Activated CD4-positive, alpha-beta T cell treated with anti-CD3 and anti-CD28 coated beads, Interleukin-2, amount 50 U/mL, for 4 hours (primary cell): ENCODE measurements around the gene LAMA5.

Experiments used
- DNase-seq, 2 experiments: peaks; one replicate each; pipeline ENCODE4 v3.0.0-alpha.2; 2020

LAMA5 gene

DNA sequence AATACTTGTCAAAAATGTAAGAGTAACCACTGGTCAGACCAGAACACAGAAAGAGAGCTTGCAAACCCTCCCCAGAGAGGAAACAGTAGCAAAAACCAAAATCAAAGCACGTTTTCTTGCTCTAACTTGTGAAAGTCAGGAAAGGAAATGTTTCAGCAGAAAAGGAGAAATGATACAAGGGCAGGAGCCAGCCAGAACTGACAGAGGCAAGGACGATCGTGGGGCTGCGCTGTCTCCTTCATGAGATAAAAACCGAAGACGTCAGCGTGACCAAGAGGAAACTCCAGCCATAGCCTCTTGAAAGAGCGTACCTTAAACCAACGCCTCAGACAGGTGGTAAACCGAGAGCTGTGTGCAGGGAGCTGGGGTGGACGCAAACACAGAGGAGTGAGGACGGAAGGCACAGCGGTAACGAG, 27.5 kb downstream of the LAMA5 start:
- no peak for DNase-seq

- no peak for DNase-seq
Measured at GRCh38 chr20:62338294-62338620, 28.9 kb downstream of the LAMA5 start.

DNA sequence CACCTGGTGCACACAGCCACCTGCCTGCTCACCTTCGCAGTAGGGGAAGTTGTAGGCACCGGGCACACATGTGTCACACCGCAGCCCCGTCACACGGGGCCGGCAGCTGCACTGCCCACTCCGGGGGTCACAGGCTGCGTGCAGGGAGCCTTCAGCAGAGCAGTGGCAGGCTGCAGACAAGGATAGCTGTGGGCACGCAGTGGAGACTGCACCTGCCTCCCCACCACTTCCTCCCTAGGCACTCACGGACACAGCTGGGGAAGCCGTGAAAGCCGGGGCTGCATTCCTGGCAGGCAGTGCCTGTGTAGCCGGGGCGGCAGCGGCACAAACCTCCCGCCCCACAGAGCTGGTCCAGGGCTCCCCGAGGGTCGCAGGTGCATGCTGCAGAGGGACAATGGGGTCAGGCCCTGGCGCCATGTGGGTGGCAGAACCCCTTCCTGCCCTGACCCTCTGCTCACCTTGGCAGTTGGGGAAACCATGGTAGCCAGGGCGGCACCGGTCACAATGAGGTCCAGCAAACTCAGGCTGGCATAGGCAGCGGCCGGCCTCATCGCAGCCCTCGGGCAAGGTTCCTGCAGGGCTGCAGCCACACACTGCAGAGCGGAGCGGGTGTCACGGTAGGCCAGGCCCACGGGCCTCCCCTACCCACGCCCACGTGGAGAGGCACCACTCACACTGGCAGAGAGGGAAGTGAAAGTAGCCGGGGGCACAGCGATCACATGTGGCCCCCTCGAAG, 29.4 kb downstream of the LAMA5 start:
- DNase-seq, result no peak

DNA sequence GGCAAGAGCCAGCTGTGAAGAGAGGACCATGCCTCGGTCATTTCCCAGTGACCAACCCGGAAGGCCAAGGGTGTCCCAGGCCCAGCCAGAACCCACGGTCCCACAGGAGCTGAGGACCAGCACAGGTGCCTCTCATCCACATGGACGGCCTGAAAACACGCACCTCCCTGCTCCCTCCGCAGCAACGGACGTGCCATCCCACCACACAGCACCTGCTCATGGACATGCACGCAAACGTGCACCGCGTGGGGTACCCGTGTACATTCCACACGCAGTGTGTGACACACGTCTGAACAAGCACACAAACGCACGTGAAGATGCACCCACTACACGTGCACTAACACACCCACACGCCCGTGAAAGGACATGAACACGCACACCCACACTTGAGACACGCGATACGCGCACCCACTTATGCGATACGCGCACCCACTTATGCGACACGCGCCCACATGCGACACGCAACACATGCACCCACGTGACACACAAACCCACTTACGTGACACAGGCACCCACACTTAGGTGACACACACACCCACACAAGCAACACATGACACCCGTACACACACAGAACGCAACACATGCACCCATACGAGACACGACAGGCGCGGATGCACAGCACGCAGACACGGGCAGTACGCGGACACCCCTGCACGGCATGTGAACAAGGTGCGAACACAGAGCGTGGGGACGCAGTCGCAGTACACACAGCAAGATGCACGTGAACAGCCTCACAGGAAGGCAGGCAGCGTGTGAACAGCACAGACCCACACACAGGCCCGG, 30.1 kb downstream of the LAMA5 start:
- no peak for DNase-seq

DNA sequence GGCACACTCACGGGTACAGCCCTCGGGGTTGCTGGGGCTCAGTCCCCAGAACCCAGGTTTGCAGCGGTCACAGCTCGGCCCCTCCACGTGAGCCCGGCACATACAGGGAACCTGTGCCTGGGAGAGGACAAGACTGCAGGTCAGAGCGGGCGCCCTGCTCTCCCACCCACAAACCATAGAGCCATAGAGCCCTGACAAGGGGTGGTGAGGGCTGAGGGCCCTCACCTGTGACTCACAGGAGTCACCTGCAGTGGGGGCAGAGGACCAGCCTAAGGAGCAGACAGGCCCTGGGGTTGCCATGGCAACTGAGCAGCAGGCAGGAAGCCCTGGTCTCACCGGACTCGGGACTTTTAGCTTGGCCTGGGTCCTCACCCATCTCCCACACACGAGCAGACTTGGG, 30.8 kb downstream of the LAMA5 start:
- no peak for DNase-seq

DNA sequence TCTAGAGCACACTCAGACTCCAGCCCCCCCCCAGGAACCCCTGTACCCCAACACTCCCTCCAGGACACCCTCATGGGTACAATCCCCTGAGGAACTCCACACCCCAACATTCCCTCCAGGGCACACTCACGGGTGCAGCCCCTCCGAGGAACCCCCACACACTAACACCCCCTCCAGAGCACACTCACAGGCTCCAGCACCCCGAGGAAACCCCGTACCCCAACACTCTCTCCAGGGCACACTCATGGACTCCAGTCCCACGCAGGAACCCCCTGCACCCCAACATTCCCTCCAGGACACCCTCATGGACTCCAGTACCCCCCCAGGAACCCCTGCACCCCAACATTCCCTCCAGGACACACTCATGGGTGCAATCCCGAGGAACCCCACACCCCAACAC, 31.6 kb downstream of the LAMA5 start:
- no peak for DNase-seq

GRCh38 chr20:62334881-62335280, 32.2 kb downstream of the LAMA5 start:
- no peak for DNase-seq

DNA sequence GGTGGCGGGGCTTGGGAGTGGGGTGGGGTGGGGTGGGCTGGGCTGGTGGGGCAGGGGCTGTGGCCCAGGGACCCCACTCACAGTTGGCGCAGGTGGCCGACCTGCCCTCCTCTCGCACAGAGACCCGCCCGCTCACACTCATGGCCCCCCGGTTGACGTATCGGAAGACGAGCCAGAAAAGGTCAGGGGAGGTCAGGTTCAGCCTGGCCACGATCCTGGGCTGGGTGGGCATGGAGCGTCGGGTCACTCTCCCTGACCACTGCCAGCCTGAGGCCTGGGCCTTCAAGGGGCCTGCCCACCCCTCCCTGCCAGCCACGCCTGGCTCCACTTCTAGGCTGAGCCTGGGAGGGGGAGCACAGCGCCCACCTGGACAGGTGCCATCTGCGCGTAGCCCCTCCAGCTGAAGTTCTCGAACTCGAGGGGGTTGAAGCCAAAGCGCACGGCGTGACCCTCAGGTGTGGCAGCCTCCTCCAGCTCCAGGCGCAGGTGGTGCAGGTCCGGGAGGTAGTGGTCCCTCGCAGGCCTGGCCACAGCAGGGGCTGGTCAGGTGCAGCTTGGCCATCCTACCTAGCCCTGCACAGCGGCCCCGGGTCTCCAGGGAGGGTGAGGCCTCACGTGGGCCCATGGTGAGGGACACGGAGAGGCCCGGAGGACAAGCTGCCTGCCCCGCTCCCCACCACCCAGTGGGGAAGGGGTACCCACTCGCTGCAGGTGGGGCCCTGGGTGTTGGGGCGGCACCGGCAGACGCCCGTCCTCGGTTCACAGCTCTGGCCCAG, 33.1 kb downstream of the LAMA5 start:
- no peak for DNase-seq

DNA sequence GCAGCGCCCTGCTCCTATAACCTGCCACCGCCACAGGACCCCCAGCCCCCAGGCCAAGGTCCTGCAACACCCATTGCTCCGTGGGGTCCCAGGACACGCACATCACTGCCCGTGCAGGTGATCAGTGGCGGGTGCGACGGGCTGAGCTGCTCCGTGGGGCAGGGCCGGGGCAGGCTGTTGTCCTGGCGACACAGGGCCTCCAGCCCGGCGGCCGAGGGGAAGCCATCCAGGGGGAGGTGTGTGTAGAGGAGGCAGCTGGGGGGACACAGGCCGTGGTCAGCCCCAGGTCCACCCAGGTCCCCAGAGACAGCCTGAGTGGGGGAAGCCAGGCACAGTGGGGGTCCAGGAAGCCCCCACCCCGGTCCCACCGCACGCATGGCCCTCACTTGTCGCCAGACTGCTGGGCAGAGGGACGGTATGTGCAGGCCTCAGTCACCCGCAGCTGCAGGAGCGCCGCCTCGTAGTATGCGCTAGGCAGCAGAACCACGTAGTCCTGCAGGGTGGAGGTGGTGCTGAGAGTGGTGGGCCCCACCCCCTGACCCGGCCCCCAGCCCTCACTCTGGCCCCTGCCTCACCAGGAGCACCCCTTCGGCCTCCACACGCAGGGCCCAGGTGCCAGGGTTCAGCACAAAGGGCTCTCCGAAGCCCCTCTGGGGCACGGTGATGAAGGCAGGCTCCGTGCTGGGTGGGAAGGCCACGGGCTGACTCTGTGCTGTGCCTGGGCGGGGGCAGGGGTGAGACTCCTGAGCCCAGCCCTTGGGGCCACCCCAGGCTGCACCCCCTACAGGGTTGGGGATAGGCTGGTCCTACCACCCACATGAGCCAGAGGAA, 33.9 kb downstream of the LAMA5 start:
- no peak for DNase-seq

DNA sequence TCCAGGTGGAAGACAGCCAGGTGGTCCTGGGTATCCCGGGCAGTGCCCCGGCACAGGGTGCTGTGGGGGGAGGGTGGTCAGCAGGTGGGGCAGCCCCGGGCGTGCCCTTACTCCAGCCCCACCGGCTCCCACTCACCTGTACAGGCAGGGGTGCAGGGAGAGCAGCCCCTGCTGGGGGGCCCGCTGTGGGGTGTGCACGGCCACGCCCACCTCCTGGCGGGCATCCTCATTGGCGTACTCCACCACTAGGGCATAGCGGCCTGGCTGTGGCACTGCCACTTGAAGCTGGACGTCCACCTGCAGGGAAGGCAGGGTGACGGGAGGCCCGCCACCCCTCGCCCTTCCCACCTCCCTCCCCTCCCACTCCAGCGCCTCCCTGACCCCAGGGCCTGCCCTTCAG, 34.7 kb downstream of the LAMA5 start:
- no peak for DNase-seq

GRCh38 chr20:62331347-62331746, 35.8 kb downstream of the LAMA5 start:
- DNase-seq, result no peak

DNA sequence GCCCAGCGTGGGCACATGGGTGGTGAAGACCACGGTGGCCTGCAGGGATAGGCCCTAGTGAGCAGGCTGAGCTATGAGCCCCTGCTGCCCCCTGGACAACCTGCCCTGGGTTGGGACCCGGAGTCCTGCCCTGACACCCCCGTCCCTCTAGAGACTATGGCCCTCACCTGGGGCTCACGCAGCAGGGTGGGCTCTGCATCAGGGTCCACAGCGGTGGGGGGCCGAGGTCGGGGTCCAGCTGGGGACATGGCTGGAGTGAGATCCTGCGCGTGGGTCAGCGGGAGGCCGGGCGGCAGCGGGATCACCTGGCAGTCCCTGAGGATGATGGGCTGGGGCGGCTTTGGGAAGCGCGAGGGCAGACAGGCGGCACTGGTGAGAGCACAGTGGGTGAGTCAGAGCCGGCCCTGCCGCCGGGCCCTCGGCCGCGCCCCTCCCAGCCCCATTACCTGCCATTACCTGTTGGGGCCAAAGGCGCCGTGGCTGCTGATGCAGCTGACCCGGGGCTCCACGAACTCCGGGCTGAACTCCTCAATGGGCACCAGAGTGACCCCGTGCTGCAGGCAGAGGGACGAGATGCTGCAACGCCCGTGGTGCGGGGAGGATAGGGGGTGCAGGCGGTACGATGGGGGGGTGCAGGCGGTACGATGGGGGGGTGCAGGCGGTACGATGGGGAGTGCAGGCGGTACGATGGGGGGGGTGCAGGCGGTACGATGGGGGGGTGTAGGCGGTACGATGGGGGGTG, 36.4 kb downstream of the LAMA5 start:
- DNase-seq, result no peak

DNA sequence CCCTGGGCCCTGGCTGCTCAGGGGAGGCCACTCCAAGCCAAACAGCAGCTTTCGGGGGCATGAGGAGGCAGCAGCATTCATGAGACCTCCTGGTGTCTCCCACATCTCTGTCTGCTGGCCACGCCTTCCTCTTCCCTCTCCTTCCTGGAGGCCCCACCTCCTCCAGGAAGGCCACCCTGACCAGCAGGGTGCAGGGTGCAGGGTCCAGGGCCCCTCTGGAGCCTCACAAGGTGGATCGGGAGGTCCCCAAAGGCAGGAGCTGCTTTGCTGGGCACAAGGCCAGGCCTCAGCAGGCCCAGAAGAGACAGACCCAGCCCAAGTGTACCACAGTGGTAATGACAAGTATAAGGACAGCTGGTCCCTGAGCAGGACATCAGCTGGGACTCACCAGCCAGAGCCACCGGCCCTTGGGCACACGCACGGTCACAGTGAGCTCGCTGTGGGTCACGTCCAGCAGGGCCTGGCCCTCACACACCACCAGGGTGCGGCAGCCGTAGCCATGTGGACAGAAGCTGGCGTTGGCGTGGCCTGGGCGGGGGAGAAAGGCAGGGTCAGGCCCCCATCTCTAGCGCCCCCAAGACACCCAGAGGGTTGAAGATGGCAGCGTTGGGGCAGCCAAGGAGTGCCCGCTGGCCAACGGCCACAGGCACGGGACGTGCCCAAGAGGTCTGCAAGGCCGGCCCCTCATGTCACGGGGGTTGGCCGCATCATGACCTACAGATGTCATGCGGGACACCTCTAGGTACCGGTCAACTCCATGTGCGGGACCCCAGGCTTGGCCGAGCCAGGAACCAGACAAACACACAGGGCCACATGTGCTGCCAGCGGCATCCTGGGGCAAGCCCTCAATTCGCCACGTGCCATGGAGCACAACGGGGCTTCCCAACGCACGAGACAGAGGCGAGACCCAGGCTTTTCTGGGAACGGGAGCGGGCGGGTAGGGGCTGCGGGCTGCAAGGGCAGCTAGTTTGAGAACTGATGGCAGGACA, 37.4 kb downstream of the LAMA5 start:
- no peak for DNase-seq

DNA sequence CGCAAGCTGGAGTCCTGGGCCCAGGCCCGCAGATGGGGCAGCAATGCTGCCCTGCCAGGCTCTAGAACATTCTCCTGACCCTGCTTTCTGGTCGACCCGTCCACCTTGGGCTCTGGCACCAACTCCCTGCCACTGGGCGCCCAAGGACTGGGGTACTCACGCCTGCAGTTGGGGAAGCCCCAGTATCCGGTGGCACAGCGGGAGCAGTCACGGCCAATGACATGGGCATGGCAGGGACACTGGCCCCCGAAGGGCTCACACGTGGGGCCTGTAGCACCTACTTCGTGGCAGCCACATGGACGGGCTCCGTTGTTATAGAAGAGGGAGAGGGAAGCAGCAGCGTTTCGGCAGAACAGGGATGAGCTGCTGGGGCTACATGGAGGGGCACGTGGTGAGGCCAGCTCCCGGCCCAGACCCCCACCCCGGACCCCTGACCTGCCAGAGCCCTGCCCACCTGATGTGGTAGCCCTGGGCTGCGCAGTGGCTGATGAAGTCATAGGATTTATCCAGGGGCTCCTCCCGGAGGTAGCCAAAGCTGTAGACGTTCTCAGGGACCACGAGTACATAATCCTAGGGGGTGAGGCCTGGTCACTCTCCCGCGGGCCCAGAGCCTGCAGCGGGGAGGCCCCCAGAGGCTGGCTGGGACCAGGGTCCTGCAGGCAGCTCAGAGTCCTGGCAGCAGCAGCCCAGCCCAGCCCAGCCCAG, 38.3 kb downstream of the LAMA5 start:
- DNase-seq, result no peak

GRCh38 chr20:62327726-62328495, 39.2 kb downstream of the LAMA5 start:
- no peak for DNase-seq

DNA sequence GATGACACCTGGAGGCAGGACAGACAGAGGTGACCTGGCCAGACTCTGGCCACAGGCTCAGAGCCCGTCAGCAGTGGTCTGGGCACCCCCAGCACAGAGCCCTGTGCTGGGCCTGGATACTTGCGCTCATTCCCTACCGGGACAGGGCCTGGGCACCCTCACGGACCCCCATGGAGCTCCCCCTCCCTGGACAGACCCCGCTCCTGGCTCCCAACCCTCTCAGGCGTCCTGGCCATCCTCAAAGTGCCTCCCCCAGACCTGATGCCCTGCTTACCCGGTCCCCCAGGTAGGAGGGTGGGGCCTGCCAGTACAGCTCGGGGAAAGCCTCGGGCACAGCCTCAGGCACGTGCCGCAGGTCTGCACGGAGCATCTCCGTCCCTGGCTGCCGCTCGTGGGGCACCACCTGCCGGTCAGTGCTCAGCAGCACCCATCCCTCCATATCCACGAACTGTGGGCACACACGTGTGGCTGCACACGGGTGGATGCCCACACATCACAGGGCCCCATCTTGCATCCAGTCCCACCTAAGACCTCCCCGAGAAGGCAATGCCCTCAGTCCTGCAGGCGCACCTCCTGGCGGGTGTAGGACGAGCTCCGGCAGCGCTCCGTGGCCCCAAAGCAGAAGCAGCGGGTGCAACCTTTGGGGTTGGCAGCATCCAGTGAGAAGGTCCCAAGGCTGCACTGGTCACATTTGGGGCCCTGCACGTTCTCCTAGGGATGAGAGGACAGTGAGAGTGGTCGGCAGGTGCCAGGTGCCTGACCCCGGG, 40.0 kb downstream of the LAMA5 start:
- no peak for DNase-seq

GRCh38 chr20:62326559-62326958, 40.6 kb downstream of the LAMA5 start:
- no peak for DNase-seq

- DNase-seq, result no peak
Measured at GRCh38 chr20:62325172-62325905, 41.8 kb downstream of the LAMA5 start.
